GM10248 (cell line): ENCODE results near the gene CLINT1.

Experiments used
- CTCF ChIA-PET: fragments of 300-600 bp; sonication (Branson Sonifier 250); formaldehyde crosslinking; extraction: SDS; loops from one replicate; lab custom pipeline; 2021; ENCODE audit warnings: antibody characterized with exemption; lab: Yijun Ruan, JAX
- POLR2A ChIA-PET: fragments of 350-650 bp; sonication (Branson Sonifier 250); formaldehyde crosslinking; extraction: SDS; loops from one replicate; lab custom pipeline; 2020; ENCODE audit warnings: antibody characterized with exemption; lab: Yijun Ruan, JAX
- DNase-seq: peaks from one replicate; pipeline ENCODE4 v3.0.0; 2012; ENCODE audit errors: extremely low spot score
- CTCF ChIP-seq: IDR thresholded peaks from 2 replicates; pipeline ENCODE4 v1.5.1; 2012; ENCODE audit warnings: mild to moderate bottlenecking, low read depth; ENCODE audit errors: extremely low read depth, missing control alignments, control extremely low read depth

CLINT1 gene

GRCh38 chr5:157758706-157759105, 100.2 kb downstream of the CLINT1 start:
- no peak for TF ChIP-seq CTCF
- POLR2A ChIA-PET = interaction anchor here (0.6 kb wide), 1 partner anchor 1607 kb away, joined by 3 read pairs; no protein-coding TSS in a partner anchor
- DNase-seq = no peak
- CTCF ChIA-PET = interaction anchor here (1.2 to 6.3 kb wide), 7 partner anchors 9 to 237 kb away, joined by 3 to 49 read pairs (median 8); partner anchors contain the start of gene LSM11

GRCh38 chr5:157756122-157756521, 102.8 kb downstream of the CLINT1 start:
- ChIA-PET POLR2A (no interaction called here), CTCF (interaction anchor here (0.8 to 6.0 kb wide), 3 partner anchors 9 to 12 kb away, joined by 3 to 42 read pairs (median 3); partner anchors contain the start of gene LSM11)
- TF ChIP-seq CTCF = no peak
- no peak for DNase-seq

GRCh38 chr5:157750320-157750719, 108.6 kb downstream of the CLINT1 start:
- DNase-seq = no peak
- TF ChIP-seq CTCF = no peak
- POLR2A ChIA-PET = interaction anchor here (0.6 kb wide), 1 partner anchor 19 kb away, joined by 4 read pairs; no protein-coding TSS in a partner anchor
- CTCF ChIA-PET = interaction anchor here (0.9 to 1.4 kb wide), 2 partner anchors 11 to 1406 kb away, joined by 3 to 7 read pairs; no protein-coding TSS in a partner anchor

GRCh38 chr5:157749462-157749799, 109.5 kb downstream of the CLINT1 start:
- POLR2A ChIA-PET = no interaction called here
- CTCF ChIA-PET = interaction anchor here (1.3 to 1.6 kb wide), 3 partner anchors 10 to 946 kb away, joined by 3 to 6 read pairs (median 4); no protein-coding TSS in a partner anchor
- no peak for TF ChIP-seq CTCF
- DNase-seq = no peak

- ChIA-PET POLR2A (no interaction called here), CTCF (interaction anchor here (1.3 to 8.3 kb wide), 5 partner anchors 10 to 947 kb away, joined by 3 to 128 read pairs (median 6); partner anchors contain the start of gene C5orf52)
- TF ChIP-seq CTCF = no peak
- no peak for DNase-seq
These were observed 110.0 kb downstream of the CLINT1 start for GRCh38 chr5:157748760-157749461.

- TF ChIP-seq CTCF = no peak
- no peak for DNase-seq
- CTCF ChIA-PET = interaction anchor here (0.7 to 8.3 kb wide), 7 partner anchors 8 to 948 kb away, joined by 3 to 128 read pairs (median 4); partner anchors contain the start of gene C5orf52
- POLR2A ChIA-PET = interaction anchor here (0.5 to 0.6 kb wide), 2 partner anchors 168 to 657 kb away, joined by 4 read pairs; no protein-coding TSS in a partner anchor
These were observed 110.9 kb downstream of the CLINT1 start for GRCh38 chr5:157747766-157748700.
